HEK293 (cell line): Measurements from ENCODE around the gene GAL3ST1.

Experiments used
- CTCF ChIA-PET: fragments of 350-600 bp; formaldehyde crosslinking; extraction: SDS; loops from one replicate; lab custom pipeline; 2021; ENCODE audit warnings: antibody characterized with exemption; lab: Yijun Ruan, JAX
- POLR2A ChIA-PET: fragments of 300-600 bp; formaldehyde crosslinking; extraction: SDS; loops from one replicate; lab custom pipeline; 2020; ENCODE audit warnings: antibody characterized with exemption, inconsistent platforms; lab: Yijun Ruan, JAX
- H3K27ac ChIP-seq: fragments of 200-500 bp; sonication (Bioruptor generic); 2 replicates; pipeline ENCODE4 v1.5.1; 2014; ENCODE audit warnings: low read depth, low read length, control low read depth, inconsistent platforms; ENCODE audit errors: extremely low read depth
- H3K36me3 ChIP-seq, 2 experiments: fragments of 200-500 bp in 1 of 2; sonication (Bioruptor generic) in 1 of 2; 1 replicate in 1 of 2; 2 replicates in 1 of 2; pipeline ENCODE4 v1.5.1; 2014 to 2017; ENCODE audit warnings: inconsistent platforms in 2 of 2, low read length in 2 of 2; ENCODE audit not compliant: control insufficient read depth in 2 of 2, insufficient read depth in 1 of 2
- H3K4me1 ChIP-seq: fragments of 200-500 bp; sonication (Bioruptor generic); 2 replicates; pipeline ENCODE4 v1.5.1; 2014; ENCODE audit warnings: mild to moderate bottlenecking, low read length, inconsistent platforms; ENCODE audit not compliant: control insufficient read depth, insufficient read depth
- H3K4me3 ChIP-seq: 2 replicates; pipeline ENCODE4 v1.5.1; 2011; ENCODE audit warnings: low read depth, mild to moderate bottlenecking, control low read depth, low read length, moderate library complexity
- H3K9me3 ChIP-seq: fragments of 200-500 bp; sonication (Bioruptor generic); 2 replicates; pipeline ENCODE4 v1.5.1; 2014; ENCODE audit warnings: low read depth, low read length, inconsistent platforms; ENCODE audit not compliant: control insufficient read depth, insufficient read depth
- BCL11B ChIP-seq: fragments of 450-650 bp; formaldehyde crosslinking; IDR thresholded peaks from 2 replicates; pipeline ENCODE4 v1.5.1; 2016; ENCODE audit warnings: low read depth, missing biosample characterization, missing genetic modification characterization
- CTCF ChIP-seq: fragments of 450-650 bp; formaldehyde crosslinking; IDR thresholded peaks from 2 replicates; pipeline ENCODE4 v1.5.1; 2016; ENCODE audit warnings: missing biosample characterization, missing genetic modification characterization
- GLI4 ChIP-seq: fragments of 450-650 bp; formaldehyde crosslinking; IDR thresholded peaks from 2 replicates; pipeline ENCODE4 v1.5.1; 2016; ENCODE audit warnings: missing biosample characterization, missing genetic modification characterization
- GLIS1 ChIP-seq: fragments of 450-650 bp; formaldehyde crosslinking; IDR thresholded peaks from 2 replicates; pipeline ENCODE4 v1.5.1; 2016; ENCODE audit warnings: missing biosample characterization, missing genetic modification characterization
- IKZF3 ChIP-seq: fragments of 450-650 bp; IDR thresholded peaks from 2 replicates; pipeline ENCODE4 v1.5.0; 2018; ENCODE audit warnings: missing biosample characterization, mild to moderate bottlenecking, missing genetic modification characterization, moderate library complexity
- OVOL3 ChIP-seq: fragments of 450-650 bp; formaldehyde crosslinking; IDR thresholded peaks from 2 replicates; pipeline ENCODE4 v1.5.1; 2016; ENCODE audit warnings: missing biosample characterization, missing genetic modification characterization
- SP3 ChIP-seq: fragments of 450-650 bp; formaldehyde crosslinking; IDR thresholded peaks from 2 replicates; pipeline ENCODE4 v1.5.1; 2016; ENCODE audit warnings: missing biosample characterization, missing genetic modification characterization
- SP7 ChIP-seq: fragments of 450-650 bp; formaldehyde crosslinking; IDR thresholded peaks from 2 replicates; pipeline ENCODE4 v1.5.1; 2016; ENCODE audit warnings: missing biosample characterization, missing genetic modification characterization
- ZFP69B ChIP-seq: fragments of 450-650 bp; formaldehyde crosslinking; IDR thresholded peaks from 2 replicates; pipeline ENCODE4 v1.5.1; 2016; ENCODE audit warnings: missing biosample characterization, missing genetic modification characterization
- ZNF114 ChIP-seq: fragments of 450-650 bp; formaldehyde crosslinking; IDR thresholded peaks from 2 replicates; pipeline ENCODE4 v1.5.0; 2017; ENCODE audit warnings: missing biosample characterization, missing genetic modification characterization
- ZNF138 ChIP-seq: fragments of 450-650 bp; formaldehyde crosslinking; IDR thresholded peaks from 2 replicates; pipeline ENCODE4 v1.5.1; 2016; ENCODE audit warnings: missing biosample characterization, missing genetic modification characterization, borderline replicate concordance
- ZNF248 ChIP-seq: fragments of 450-650 bp; formaldehyde crosslinking; IDR thresholded peaks from 2 replicates; pipeline ENCODE4 v1.5.1; 2017; ENCODE audit warnings: missing biosample characterization, missing genetic modification characterization
- ZNF280C ChIP-seq: fragments of 450-650 bp; formaldehyde crosslinking; IDR thresholded peaks from 2 replicates; pipeline ENCODE4 v1.5.1; 2016; ENCODE audit warnings: missing biosample characterization, missing genetic modification characterization
- ZNF341 ChIP-seq: fragments of 450-650 bp; formaldehyde crosslinking; IDR thresholded peaks from 2 replicates; pipeline ENCODE4; 2016; ENCODE audit warnings: low read depth, missing biosample characterization, missing genetic modification characterization
- ZNF404 ChIP-seq: fragments of 450-650 bp; formaldehyde crosslinking; IDR thresholded peaks from 2 replicates; pipeline ENCODE4 v1.5.1; 2017; ENCODE audit warnings: missing biosample characterization, missing genetic modification characterization
- ZNF561 ChIP-seq: fragments of 450-650 bp; IDR thresholded peaks from 2 replicates; pipeline ENCODE4 v1.5.1; 2018; ENCODE audit warnings: missing biosample characterization, missing genetic modification characterization, borderline replicate concordance
- ZNF701 ChIP-seq: fragments of 450-650 bp; formaldehyde crosslinking; IDR thresholded peaks from 2 replicates; pipeline ENCODE4 v1.5.1; 2016; ENCODE audit warnings: missing biosample characterization, missing genetic modification characterization
- ZNF785 ChIP-seq: fragments of 450-650 bp; formaldehyde crosslinking; IDR thresholded peaks from 2 replicates; pipeline ENCODE4 v1.5.1; 2016; ENCODE audit warnings: missing biosample characterization, missing genetic modification characterization
- ZSCAN16 ChIP-seq: fragments of 450-650 bp; formaldehyde crosslinking; IDR thresholded peaks from 2 replicates; pipeline ENCODE4 v1.5.1; 2016; ENCODE audit warnings: missing biosample characterization, missing genetic modification characterization
- TF ChIP-seq, protein P1 (sequence below): fragments of 450-650 bp; formaldehyde crosslinking; IDR thresholded peaks from 2 replicates; pipeline ENCODE4 v1.5.1; 2017; ENCODE audit warnings: missing biosample characterization, missing genetic modification characterization
- TF ChIP-seq, protein P2 (sequence below): fragments of 450-650 bp; formaldehyde crosslinking; IDR thresholded peaks from 2 replicates; pipeline ENCODE4 v1.5.1; 2017; ENCODE audit warnings: missing biosample characterization, missing genetic modification characterization
- TF ChIP-seq, protein P3 (sequence below): fragments of 450-650 bp; formaldehyde crosslinking; optimal IDR thresholded peaks from 2 replicates; pipeline ENCODE3; 2016; ENCODE audit warnings: missing biosample characterization, mild to moderate bottlenecking, missing genetic modification characterization

The GAL3ST1 gene

DNA sequence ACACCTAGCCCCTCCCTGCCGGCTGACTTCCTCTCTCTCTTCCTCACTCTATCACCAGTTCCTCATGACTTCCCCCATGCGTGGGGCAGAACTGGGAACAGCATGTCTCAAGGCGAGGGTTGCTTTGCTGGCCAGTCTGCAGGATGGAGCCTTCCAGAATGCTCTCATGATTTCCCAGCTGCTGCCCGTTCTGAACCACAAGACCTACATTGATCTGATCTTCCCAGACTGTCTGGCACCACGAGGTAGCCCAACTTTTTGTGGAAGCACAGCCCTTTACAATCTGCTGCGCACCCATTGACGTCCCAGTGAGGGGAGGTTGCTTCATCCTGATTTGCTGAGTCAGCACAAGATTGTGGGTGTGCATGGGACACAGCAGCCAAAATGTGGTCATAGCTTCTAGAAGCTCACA, 41.1 kb upstream of the GAL3ST1 start:
- ChIA-PET POLR2A (no interaction called here), CTCF (interaction anchor here (3.2 kb wide), 1 partner anchor 19 kb away, joined by 10 read pairs; the partner anchor contains the start of gene SLC35E4)
- Histone ChIP-seq H3K36me3 (peaks cover 0 to 6% of the 10 kb centered on the region in 2 experiments; a peak in 1 of 3 replicates), H3K4me1 (no peaks in the 10 kb centered on the region), H3K4me3 (no peak overlapping the region), H3K27ac (no peak overlapping the region), H3K9me3 (no peaks in the 10 kb centered on the region)
- TF ChIP-seq GLIS1, result no peak
- TF ChIP-seq ZNF341 (tag by site-specific recombination), result 0 out of 2 replicates have a peak, but pooled peaks have one; percentile 47

GRCh38 chr22:30614879-30615278, 40.4 kb upstream of the GAL3ST1 start:
- POLR2A ChIA-PET, result no interaction called here
- Histone ChIP-seq H3K4me1 (no peaks in the 10 kb centered on the region), H3K9me3 (no peaks in the 10 kb centered on the region), H3K36me3 (peaks cover 0 to 6% of the 10 kb centered on the region in 2 experiments; a peak in 1 of 3 replicates), H3K27ac (no peak overlapping the region), H3K4me3 (no peak overlapping the region)
- CTCF ChIA-PET, result interaction anchor here (3.2 kb wide), 1 partner anchor 20 kb away, joined by 10 read pairs; the partner anchor contains the start of gene SLC35E4
- TF ChIP-seq SP3 (no peak), IKZF3 (tag by site-specific recombination) (no peak), ZNF280C (tag by site-specific recombination) (no peak), ZNF138 (tag by site-specific recombination) (no peak), ZNF785 (tag by site-specific recombination) (no peak), BCL11B (tag by site-specific recombination) (no peak)
- TF ChIP-seq, protein P1, sequence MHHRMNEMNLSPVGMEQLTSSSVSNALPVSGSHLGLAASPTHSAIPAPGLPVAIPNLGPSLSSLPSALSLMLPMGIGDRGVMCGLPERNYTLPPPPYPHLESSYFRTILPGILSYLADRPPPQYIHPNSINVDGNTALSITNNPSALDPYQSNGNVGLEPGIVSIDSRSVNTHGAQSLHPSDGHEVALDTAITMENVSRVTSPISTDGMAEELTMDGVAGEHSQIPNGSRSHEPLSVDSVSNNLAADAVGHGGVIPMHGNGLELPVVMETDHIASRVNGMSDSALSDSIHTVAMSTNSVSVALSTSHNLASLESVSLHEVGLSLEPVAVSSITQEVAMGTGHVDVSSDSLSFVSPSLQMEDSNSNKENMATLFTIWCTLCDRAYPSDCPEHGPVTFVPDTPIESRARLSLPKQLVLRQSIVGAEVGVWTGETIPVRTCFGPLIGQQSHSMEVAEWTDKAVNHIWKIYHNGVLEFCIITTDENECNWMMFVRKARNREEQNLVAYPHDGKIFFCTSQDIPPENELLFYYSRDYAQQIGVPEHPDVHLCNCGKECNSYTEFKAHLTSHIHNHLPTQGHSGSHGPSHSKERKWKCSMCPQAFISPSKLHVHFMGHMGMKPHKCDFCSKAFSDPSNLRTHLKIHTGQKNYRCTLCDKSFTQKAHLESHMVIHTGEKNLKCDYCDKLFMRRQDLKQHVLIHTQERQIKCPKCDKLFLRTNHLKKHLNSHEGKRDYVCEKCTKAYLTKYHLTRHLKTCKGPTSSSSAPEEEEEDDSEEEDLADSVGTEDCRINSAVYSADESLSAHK (tag by site-specific recombination), result no peak

DNA sequence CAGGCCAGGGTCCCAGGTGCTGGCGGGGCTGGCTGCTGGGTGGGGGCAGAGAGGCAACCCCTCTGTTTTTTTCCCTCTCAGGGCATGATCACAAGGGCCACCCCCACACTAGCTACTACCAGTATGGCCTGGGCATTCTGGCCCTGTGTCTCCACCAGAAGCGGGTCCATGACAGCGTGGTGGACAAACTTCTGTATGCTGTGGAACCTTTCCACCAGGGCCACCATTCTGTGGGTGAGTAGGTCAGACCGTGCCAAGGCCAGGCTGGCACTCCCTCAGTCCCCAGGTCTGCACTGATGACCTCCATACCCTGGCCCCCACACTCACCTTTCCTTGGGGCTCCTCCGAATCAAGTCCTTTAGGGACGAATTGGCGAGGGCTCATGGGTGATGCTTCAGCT, 39.8 kb upstream of the GAL3ST1 start:
- Histone ChIP-seq H3K4me3 (no peak overlapping the region), H3K27ac (no peak overlapping the region), H3K9me3 (no peaks in the 10 kb centered on the region), H3K4me1 (no peaks in the 10 kb centered on the region), H3K36me3 (peaks cover 0 to 6% of the 10 kb centered on the region in 2 experiments; a peak in 1 of 3 replicates)
- CTCF ChIA-PET, result interaction anchor here (3.2 kb wide), 1 partner anchor 20 kb away, joined by 10 read pairs; the partner anchor contains the start of gene SLC35E4
- POLR2A ChIA-PET, result no interaction called here
- TF ChIP-seq ZSCAN16 (tag by site-specific recombination) (no peak), ZNF248 (no peak), GLI4 (tag by site-specific recombination) (no peak), ZNF701 (tag by site-specific recombination) (no peak), SP7 (tag by site-specific recombination) (no peak), CTCF (tag by site-specific recombination) (no peak), ZNF404 (tag by site-specific recombination) (no peak), ZNF114 (tag by site-specific recombination) (no peak), ZNF561 (tag by site-specific recombination) (no peak), ZFP69B (no peak), ZNF785 (tag by site-specific recombination) (no peak), OVOL3 (tag by site-specific recombination) (no peak)
- TF ChIP-seq, protein P2, sequence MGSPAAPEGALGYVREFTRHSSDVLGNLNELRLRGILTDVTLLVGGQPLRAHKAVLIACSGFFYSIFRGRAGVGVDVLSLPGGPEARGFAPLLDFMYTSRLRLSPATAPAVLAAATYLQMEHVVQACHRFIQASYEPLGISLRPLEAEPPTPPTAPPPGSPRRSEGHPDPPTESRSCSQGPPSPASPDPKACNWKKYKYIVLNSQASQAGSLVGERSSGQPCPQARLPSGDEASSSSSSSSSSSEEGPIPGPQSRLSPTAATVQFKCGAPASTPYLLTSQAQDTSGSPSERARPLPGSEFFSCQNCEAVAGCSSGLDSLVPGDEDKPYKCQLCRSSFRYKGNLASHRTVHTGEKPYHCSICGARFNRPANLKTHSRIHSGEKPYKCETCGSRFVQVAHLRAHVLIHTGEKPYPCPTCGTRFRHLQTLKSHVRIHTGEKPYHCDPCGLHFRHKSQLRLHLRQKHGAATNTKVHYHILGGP (tag by site-specific recombination), result no peak
- TF ChIP-seq, protein P3, sequence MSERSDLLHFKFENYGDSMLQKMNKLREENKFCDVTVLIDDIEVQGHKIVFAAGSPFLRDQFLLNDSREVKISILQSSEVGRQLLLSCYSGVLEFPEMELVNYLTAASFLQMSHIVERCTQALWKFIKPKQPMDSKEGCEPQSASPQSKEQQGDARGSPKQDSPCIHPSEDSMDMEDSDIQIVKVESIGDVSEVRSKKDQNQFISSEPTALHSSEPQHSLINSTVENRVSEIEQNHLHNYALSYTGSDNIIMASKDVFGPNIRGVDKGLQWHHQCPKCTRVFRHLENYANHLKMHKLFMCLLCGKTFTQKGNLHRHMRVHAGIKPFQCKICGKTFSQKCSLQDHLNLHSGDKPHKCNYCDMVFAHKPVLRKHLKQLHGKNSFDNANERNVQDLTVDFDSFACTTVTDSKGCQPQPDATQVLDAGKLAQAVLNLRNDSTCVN (tag by site-specific recombination), result no peak
